ENCODE measurements around the gene ZC3H7A. TPM values are rescaled to one million over a fixed set of nuclear protein-coding genes. Genes with fewer than 3 reads are reported as not detected.

ZC3H7A gene
- total RNA-seq, 1 experiment from 2014 or later, result 19.4 TPM

DNA sequence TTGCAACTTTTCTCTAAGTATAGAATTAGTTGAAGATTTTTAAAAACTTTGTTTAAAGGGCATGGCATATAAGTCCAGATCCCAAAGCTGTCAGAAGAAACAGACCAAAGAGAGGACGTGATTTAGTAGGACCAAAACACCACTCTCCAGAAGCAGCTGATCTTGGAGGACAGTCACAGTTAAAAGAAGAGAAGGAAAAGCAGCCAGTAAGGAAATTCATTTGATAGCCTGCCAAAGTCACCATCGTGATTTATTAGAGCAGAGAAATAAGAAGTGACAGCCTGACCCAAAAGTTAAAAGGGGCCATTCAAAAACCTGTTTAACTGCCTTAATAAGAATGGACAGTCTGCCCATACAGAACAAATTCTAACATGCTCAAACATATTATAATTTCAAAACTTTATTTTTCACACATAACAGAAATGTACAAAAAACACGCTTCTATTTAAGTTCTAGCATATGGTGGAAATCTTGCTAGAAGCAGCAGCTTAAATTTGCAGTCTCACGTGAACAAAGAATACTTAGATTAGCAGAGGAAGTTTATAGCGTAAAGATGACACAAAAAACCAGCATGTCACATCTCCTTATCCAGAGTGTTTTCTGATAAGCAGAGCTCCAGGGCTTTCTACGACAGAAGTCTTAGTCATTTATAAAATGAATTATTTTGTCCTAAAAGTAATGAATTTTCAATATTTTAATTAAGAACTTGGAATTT is 91.6 kb downstream of the ZC3H7A start:
- DNase-seq (ENCODE audit: low spot score), result no peak

Other genes with a start within 250 kb of the ZC3H7A start
- 98.1 and 120 TPM in 2 replicates for gene LITAF, start 210.3 kb downstream of the ZC3H7A start, total RNA-seq (2014; rRNA removed; shearing (Covaris generic))
- gene SNN, start 128.8 kb downstream of the ZC3H7A start, total RNA-seq (2014; rRNA removed; shearing (Covaris generic)), result 13.7 and 14.9 TPM in 2 replicates
- gene TXNDC11, start 54.4 kb downstream of the ZC3H7A start, total RNA-seq (2014; rRNA removed; shearing (Covaris generic)), result 23.7 and 24.4 TPM in 2 replicates
- 242 and 250 TPM in 2 replicates for gene RSL1D1, start 54.3 kb upstream of the ZC3H7A start, total RNA-seq (2014; rRNA removed; shearing (Covaris generic))
- 66.2 and 76.1 TPM in 2 replicates for gene GSPT1, start 118.7 kb upstream of the ZC3H7A start, total RNA-seq (2014; rRNA removed; shearing (Covaris generic))
- gene NPIPB2, start 144.8 kb upstream of the ZC3H7A start, total RNA-seq (2014; rRNA removed; shearing (Covaris generic)), result 1.0 TPM in 1 of 2 replicates, not detected in the other
- not detected in 2 replicates for gene TNFRSF17, start 168.0 kb upstream of the ZC3H7A start, total RNA-seq (2014; rRNA removed; shearing (Covaris generic))
- gene SNX29, start 179.5 kb upstream of the ZC3H7A start, total RNA-seq (2014; rRNA removed; shearing (Covaris generic)), result 3.8 and 4.8 TPM in 2 replicates

All from H4 (cell line).